AG04450 (cell line): Measurements from ENCODE around the gene CDK11B. TPM values are rescaled to one million over a fixed set of nuclear protein-coding genes. Genes with fewer than 3 reads are reported as not detected.
"Not testable (repeated sequence)": the region's sequence is repeated elsewhere in the genome, so short reads cannot be mapped to it uniquely, and the experiment has no call there.

Source experiments
- CTCF ChIA-PET: fragments of 300-600, 350-600 bp; formaldehyde crosslinking; extraction: SDS; loops from one replicate; lab custom pipeline; 2022; ENCODE audit warnings: antibody characterized with exemption, inconsistent platforms; lab: Charles Lee
- POLR2A ChIA-PET: fragments of 350-600 bp; formaldehyde crosslinking; extraction: SDS; loops from one replicate; lab custom pipeline; 2021; ENCODE audit warnings: antibody characterized with exemption, inconsistent platforms; lab: Yijun Ruan, JAX
- DNase-seq: peaks from one replicate; pipeline ENCODE4 v3.0.0-alpha.2; 2011; ENCODE audit warnings: low read depth, low spot score
- H3K27ac ChIP-seq: one replicate; pipeline ENCODE4 v1.5.1; 2012; ENCODE audit warnings: low read depth, low read length, control low read depth
- H3K27me3 ChIP-seq: one replicate; pipeline ENCODE4 v1.6.0; 2012; ENCODE audit warnings: low read length; ENCODE audit not compliant: control insufficient read depth, insufficient read depth
- H3K4me3 ChIP-seq: 2 replicates; pipeline ENCODE4 v1.5.1; 2011; ENCODE audit warnings: mild to moderate bottlenecking, low read depth, low read length, control low read depth
- H3K9me3 ChIP-seq: 2 replicates; pipeline ENCODE4 v1.5.1; 2012; ENCODE audit warnings: low read length; ENCODE audit not compliant: control insufficient read depth, insufficient read depth
- CTCF ChIP-seq: IDR thresholded peaks from 2 replicates; pipeline ENCODE4 v1.5.1; 2011; ENCODE audit warnings: low read depth, low read length, control low read depth, inconsistent platforms
- polyA plus RNA-seq: library from polyadenylated mRNA; depleted of rRNA; stranded (reverse); fragments of >200 nt; gene quantifications from 2 replicates; pipeline ENCODE4 v1.2.3, GENCODE V29; 2011; rRNA removed

The CDK11B gene
- polyA plus RNA-seq, 1 experiment = 6.7 TPM

- ChIA-PET CTCF (no interaction called here), POLR2A (interaction anchor here (1.0 to 1.1 kb wide), 2 partner anchors 19 to 20 kb away, joined by 3 read pairs; partner anchors contain the start of gene MIB2)
- H3K27me3 ChIP-seq = peaks cover 28% of the 10 kb centered on the region
- H3K27ac ChIP-seq = no peak overlapping the region
- H3K4me3 ChIP-seq = no peak overlapping the region
- no peak for DNase-seq
- no peak for TF ChIP-seq CTCF
- H3K9me3 ChIP-seq = no peaks in the 10 kb centered on the region; the same call in 1 of the 2 replicates
Observed at GRCh38 chr1:1596493-1597274, 62.1 kb downstream of the CDK11B start.

- H3K4me3 ChIP-seq, DNase-seq, CTCF ChIA-PET, H3K9me3 ChIP-seq, POLR2A ChIA-PET, H3K27ac ChIP-seq: not testable (repeated sequence)
- peaks cover 26% of the 10 kb centered on the region for H3K27me3 ChIP-seq
Observed at GRCh38 chr1:1595341-1595740, 63.5 kb downstream of the CDK11B start.

GRCh38 chr1:1594602-1595260, 64.1 kb downstream of the CDK11B start:
- H3K27me3 ChIP-seq = peaks cover 26% of the 10 kb centered on the region
- no peak for TF ChIP-seq CTCF
- H3K4me3 ChIP-seq = no peak overlapping the region
- H3K9me3 ChIP-seq = no peaks in the 10 kb centered on the region; the same call in 1 of the 2 replicates
- ChIA-PET POLR2A (no interaction called here), CTCF (no interaction called here)
- H3K27ac ChIP-seq = no peak overlapping the region
- DNase-seq = no peak

GRCh38 chr1:1593834-1594601, 64.8 kb downstream of the CDK11B start:
- POLR2A ChIA-PET = no interaction called here
- CTCF ChIA-PET = no interaction called here
- Histone ChIP-seq H3K9me3 (no peaks in the 10 kb centered on the region; the same call in 1 of the 2 replicates), H3K27ac (no peak overlapping the region), H3K27me3 (peaks cover 26% of the 10 kb centered on the region), H3K4me3 (no peak overlapping the region)
- no peak for DNase-seq
- TF ChIP-seq CTCF = no peak

- Histone ChIP-seq H3K27ac (no peak overlapping the region), H3K4me3 (no peak overlapping the region), H3K27me3 (peaks cover 14% of the 10 kb centered on the region), H3K9me3 (no peaks in the 10 kb centered on the region)
- ChIA-PET POLR2A (no interaction called here), CTCF (no interaction called here)
- DNase-seq = no peak
- TF ChIP-seq CTCF = no peak
Observed at GRCh38 chr1:1591452-1591851, 67.4 kb downstream of the CDK11B start.

Other genes starting within 250 kb of the CDK11B start
- gene ANKRD65, start 237.7 kb downstream of the CDK11B start, polyA plus RNA-seq = 0.16 and 0.24 TPM in 2 replicates
- gene VWA1, start 223.3 kb downstream of the CDK11B start, polyA plus RNA-seq = 3.9 and 5.3 TPM in 2 replicates
- gene ATAD3C, start 209.3 kb downstream of the CDK11B start, polyA plus RNA-seq = 0.04 TPM in 1 of 2 replicates, not detected in the other
- 7.7 and 10.2 TPM in 2 replicates for gene ATAD3B, start 187.2 kb downstream of the CDK11B start, polyA plus RNA-seq
- 8.5 and 11.0 TPM in 2 replicates for gene ATAD3A, start 146.8 kb downstream of the CDK11B start, polyA plus RNA-seq
- gene TMEM240, start 118.4 kb downstream of the CDK11B start, polyA plus RNA-seq = 5.1 and 7.2 TPM in 2 replicates
- gene SSU72, start 84.1 kb downstream of the CDK11B start, polyA plus RNA-seq = 104 and 113 TPM in 2 replicates
- 1.4 and 2.3 TPM in 2 replicates for gene FNDC10, start 58.9 kb downstream of the CDK11B start, polyA plus RNA-seq
- 9.4 and 14.0 TPM in 2 replicates for gene MIB2, start 43.5 kb downstream of the CDK11B start, polyA plus RNA-seq
- gene MMP23B, start 26.8 kb downstream of the CDK11B start, polyA plus RNA-seq = 4.9 and 7.1 TPM in 2 replicates
- gene SLC35E2B, start 33.8 kb upstream of the CDK11B start, polyA plus RNA-seq = 30.5 and 36.4 TPM in 2 replicates
- gene CDK11A, start 65.4 kb upstream of the CDK11B start, polyA plus RNA-seq = 6.0 and 10.6 TPM in 2 replicates
- gene NADK, start 119.5 kb upstream of the CDK11B start, polyA plus RNA-seq = 37.8 and 39.8 TPM in 2 replicates
- gene GNB1, start 232.1 kb upstream of the CDK11B start, polyA plus RNA-seq = 400 and 437 TPM in 2 replicates